ENCODE measurements around the gene CLDN10. TPM values are rescaled to one million over a fixed set of nuclear protein-coding genes. Genes with fewer than 3 reads are reported as not detected.

The CLDN10 gene
- total and polyA plus RNA-seq, 2 donors (not counting 3 experiments of a cell fraction or from before 2014, with no cell fraction given): 0.49 to 0.69 TPM

- intact Hi-C loops (cut with micrococcal nuclease): no loop called here
- no peak for DNase-seq (ENCODE audit: low read depth, low spot score)
- POLR2A ChIA-PET: no interaction called here
Observed at GRCh38 chr13:95608640-95609323, 56.3 kb downstream of the CLDN10 start.

More at GRCh38 chr13:95608640-95609323, 56.3 kb downstream of the CLDN10 start:
- peaks cover 13% of the 10 kb centered on the region for H3K4me1 ChIP-seq (ENCODE audit: control insufficient read depth, extremely low read depth, insufficient read depth, low read length)
- no TSS peak for BruUV-seq (replicated peaks)
- TF ChIP-seq JUN (IDR thresholded peaks at IDR 0.05; ENCODE audit: borderline replicate concordance, insufficient read depth, insufficient read length, low read depth) (no peak), CTCF (IDR thresholded peaks at IDR 0.05; ENCODE audit: extremely low read depth in 1 of 2, insufficient read depth in 1 of 2, low read depth in 1 of 2, low read length in 2 of 2) (no peak), MYC (IDR thresholded peaks at IDR 0.05; ENCODE audit: low read depth, low read length) (no peak), POLR2A (IDR thresholded peaks at IDR 0.05; ENCODE audit: low read depth, low read length) (no peak), FOS (IDR thresholded peaks at IDR 0.05; ENCODE audit: borderline replicate concordance, insufficient read depth, low read length) (no peak), EZH2 (IDR thresholded peaks at IDR 0.05; ENCODE audit: borderline replicate concordance, low read depth, low read length, severe bottlenecking) (no peak), MAX (IDR thresholded peaks at IDR 0.05; ENCODE audit: insufficient read depth, insufficient read length) (no peak), GATA2 (IDR thresholded peaks at IDR 0.05; ENCODE audit: insufficient read depth, insufficient read length, low read depth, low read length) (no peak), POLR2AphosphoS5 (IDR thresholded peaks at IDR 0.05; ENCODE audit: insufficient read depth, low read depth, low read length) (no peak)
- H3K4me3 ChIP-seq (replicated peaks in 1 of 3; ENCODE audit: insufficient read depth in 1 of 3, low read depth in 1 of 3, low read length in 3 of 3): no peak overlapping the region
- peaks cover 4 to 8% of the 10 kb centered on the region in 2 experiments for H3K36me3 ChIP-seq (ENCODE audit: control insufficient read depth in 2 of 2, extremely low read depth in 1 of 2, insufficient read depth in 2 of 2, low read length in 2 of 2)
- H3K27ac ChIP-seq (ENCODE audit: insufficient read depth, low read depth, low read length): no peak overlapping the region
- no peaks in the 10 kb centered on the region for H3K27me3 ChIP-seq (ENCODE audit: control insufficient read depth in 2 of 2, insufficient read depth in 2 of 2, low read length in 2 of 2)
- no peak overlapping the region for H2AFZ ChIP-seq (ENCODE audit: low read depth, low read length)
- dilution Hi-C loops (cut with MboI; ENCODE audit: extremely low pct_ligation_motif_present, low sequenced_read_pairs): no loop called here
- no peak overlapping the region for H3K4me2 ChIP-seq (ENCODE audit: insufficient read depth, low read length)
- CTCF ChIA-PET: interaction anchor here (1.0 to 4.3 kb wide), 6 partner anchors 16 to 225 kb away, joined by 3 to 33 read pairs (median 5); no protein-coding TSS in a partner anchor
- no peaks in the 10 kb centered on the region for H3K9me3 ChIP-seq (replicated peaks; ENCODE audit: control insufficient read depth, insufficient read depth, low read length)
- no peak for FAIRE-seq
- H3K9me1 ChIP-seq (replicated peaks; ENCODE audit: control insufficient read depth, extremely low read depth, insufficient read depth, low read length): no peaks in the 10 kb centered on the region
- H3K79me2 ChIP-seq (ENCODE audit: control insufficient read depth, insufficient read depth, low read length): no peaks in the 10 kb centered on the region
- no peaks in the 10 kb centered on the region for H4K20me1 ChIP-seq (replicated peaks; ENCODE audit: control insufficient read depth, extremely low read depth, insufficient read depth, low read length)
- no peak overlapping the region for H3K9ac ChIP-seq (replicated peaks; ENCODE audit: extremely low read depth, insufficient read depth, low read length)

All from endothelial cell of umbilical vein (primary cell).